ENCODE data around the gene RPL10A. TPM values are rescaled to one million over a fixed set of nuclear protein-coding genes. Genes with fewer than 3 reads are reported as not detected.

Gene RPL10A
- total RNA-seq, 2 donors from 2014 or later, result 585 to 636 TPM

DNA sequence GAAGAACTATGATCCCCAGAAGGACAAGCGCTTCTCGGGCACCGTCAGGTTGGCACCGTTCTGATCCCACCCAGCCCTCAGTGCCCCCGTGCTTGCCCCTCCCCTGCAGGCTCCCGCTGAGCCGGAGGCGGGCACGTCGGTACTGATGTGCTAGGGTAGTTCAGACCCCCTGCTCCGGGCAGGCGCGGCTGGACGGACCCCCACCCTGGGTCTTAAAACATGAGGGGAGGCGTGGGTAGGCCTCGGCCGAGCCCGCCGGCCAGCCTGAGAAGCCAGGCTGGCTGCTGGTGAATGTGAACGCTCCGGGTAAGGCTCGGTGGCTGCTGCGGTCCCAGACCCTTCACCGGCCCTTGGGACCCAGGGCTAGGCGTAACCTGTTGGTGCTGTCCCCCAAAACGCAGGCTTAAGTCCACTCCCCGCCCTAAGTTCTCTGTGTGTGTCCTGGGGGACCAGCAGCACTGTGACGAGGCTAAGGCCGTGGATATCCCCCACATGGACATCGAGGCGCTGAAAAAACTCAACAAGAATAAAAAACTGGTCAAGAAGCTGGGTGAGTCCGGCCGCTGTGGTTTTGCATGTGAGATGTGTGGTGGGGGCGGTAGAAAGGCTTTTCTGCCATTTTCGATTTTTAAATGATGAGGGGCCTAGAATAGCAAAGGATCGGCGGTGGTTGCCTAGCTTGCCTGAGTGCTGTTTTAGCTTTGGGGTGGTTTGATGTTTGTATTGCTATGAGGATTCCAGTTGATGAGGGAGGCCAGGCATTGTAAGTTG lies 964 bp downstream of the RPL10A start:
- TF ChIP-seq, protein P1, sequence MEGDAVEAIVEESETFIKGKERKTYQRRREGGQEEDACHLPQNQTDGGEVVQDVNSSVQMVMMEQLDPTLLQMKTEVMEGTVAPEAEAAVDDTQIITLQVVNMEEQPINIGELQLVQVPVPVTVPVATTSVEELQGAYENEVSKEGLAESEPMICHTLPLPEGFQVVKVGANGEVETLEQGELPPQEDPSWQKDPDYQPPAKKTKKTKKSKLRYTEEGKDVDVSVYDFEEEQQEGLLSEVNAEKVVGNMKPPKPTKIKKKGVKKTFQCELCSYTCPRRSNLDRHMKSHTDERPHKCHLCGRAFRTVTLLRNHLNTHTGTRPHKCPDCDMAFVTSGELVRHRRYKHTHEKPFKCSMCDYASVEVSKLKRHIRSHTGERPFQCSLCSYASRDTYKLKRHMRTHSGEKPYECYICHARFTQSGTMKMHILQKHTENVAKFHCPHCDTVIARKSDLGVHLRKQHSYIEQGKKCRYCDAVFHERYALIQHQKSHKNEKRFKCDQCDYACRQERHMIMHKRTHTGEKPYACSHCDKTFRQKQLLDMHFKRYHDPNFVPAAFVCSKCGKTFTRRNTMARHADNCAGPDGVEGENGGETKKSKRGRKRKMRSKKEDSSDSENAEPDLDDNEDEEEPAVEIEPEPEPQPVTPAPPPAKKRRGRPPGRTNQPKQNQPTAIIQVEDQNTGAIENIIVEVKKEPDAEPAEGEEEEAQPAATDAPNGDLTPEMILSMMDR (IDR thresholded peaks at IDR 0.05), result no peak
- Histone ChIP-seq H3K27me3 (replicated peaks; ENCODE audit: insufficient read depth) (no peaks in the 10 kb centered on the region), H3K9me3 (no peaks in the 10 kb centered on the region), H3K4me3 (peak overlapping the region; percentile 98), H3K4me1 (ENCODE audit: control insufficient read depth in 1 of 2, low read depth in 2 of 2) (peaks cover 0 to 40% of the 10 kb centered on the region in 2 donors), H3K27ac (peak overlapping the region; percentile 87), H3K36me3 (peaks cover 21% of the 10 kb centered on the region)
- ATAC-seq (ENCODE audit: insufficient number of reproducible peaks, low FRiP score, low read depth), result no peak
- no peak for DNase-seq (ENCODE audit: low spot score)

DNA sequence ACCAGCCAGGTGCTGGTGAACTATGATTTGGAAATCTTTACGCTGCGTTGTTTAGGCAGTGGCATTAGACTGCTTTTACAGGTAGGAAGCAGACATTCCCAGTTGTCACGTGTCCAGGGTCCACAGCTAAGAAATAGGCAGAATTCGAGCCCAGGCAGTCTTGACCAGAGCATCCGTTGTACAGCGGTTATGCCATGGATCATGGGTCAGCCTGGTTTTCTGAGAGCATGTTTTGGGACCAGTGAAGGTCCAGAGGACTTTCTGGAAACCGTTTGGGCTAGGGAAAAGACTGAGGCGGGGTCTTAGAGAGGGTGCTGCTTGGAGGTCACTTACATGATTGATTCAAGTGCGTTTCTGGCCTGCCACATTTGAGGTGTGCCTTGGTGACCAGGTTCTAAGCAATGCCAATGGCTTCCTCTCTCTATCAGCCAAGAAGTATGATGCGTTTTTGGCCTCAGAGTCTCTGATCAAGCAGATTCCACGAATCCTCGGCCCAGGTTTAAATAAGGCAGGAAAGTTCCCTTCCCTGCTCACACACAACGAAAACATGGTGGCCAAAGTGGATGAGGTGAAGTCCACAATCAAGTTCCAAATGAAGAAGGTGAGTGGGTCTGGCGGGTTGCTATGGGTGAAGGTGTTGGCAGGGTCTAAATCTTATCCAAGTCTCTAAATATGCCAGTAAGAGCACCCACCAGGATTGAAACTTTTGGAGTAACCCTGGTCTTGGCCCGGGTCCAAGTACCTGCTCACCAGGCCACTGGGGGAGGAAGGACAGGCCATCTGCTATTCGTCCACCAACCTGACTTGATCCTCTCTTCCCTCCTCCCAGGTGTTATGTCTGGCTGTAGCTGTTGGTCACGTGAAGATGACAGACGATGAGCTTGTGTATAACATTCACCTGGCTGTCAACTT lies 1.8 kb downstream of the RPL10A start:
- peaks cover 30% of the 10 kb centered on the region for H3K36me3 ChIP-seq
- peak overlapping the region; percentile 87 for H3K27ac ChIP-seq
- ATAC-seq (ENCODE audit: insufficient number of reproducible peaks, low FRiP score, low read depth) (no peak), DNase-seq (ENCODE audit: low spot score) (no peak)
- peak overlapping the region; percentile 98 for H3K4me3 ChIP-seq
- no peaks in the 10 kb centered on the region for H3K9me3 ChIP-seq
- TF ChIP-seq, protein P1 (IDR thresholded peaks at IDR 0.05), result no peak
- no peaks in the 10 kb centered on the region for H3K27me3 ChIP-seq (replicated peaks; ENCODE audit: insufficient read depth)
- peaks cover 0 to 40% of the 10 kb centered on the region in 2 donors for H3K4me1 ChIP-seq (ENCODE audit: control insufficient read depth in 1 of 2, low read depth in 2 of 2)

DNA sequence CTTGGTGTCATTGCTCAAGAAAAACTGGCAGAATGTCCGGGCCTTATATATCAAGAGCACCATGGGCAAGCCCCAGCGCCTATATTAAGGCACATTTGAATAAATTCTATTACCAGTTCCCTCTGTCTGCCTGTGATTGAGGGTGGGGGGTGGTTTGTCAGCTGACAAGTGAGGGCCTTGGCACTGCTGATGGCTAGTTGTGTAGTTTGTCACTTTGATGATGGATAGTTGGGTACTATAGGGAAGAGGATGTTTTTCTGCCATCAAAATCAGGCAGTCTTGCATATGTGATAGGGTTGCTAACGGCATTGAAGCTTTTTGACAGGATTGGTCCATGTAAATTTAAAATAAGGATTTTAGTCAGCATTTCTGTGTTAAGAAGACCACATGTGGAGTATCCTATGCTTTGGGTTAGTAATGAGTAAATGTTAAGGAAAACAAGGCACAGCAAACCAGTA lies 2.5 kb downstream of the RPL10A start:
- ATAC-seq (ENCODE audit: insufficient number of reproducible peaks, low FRiP score, low read depth), result no peak

DNA sequence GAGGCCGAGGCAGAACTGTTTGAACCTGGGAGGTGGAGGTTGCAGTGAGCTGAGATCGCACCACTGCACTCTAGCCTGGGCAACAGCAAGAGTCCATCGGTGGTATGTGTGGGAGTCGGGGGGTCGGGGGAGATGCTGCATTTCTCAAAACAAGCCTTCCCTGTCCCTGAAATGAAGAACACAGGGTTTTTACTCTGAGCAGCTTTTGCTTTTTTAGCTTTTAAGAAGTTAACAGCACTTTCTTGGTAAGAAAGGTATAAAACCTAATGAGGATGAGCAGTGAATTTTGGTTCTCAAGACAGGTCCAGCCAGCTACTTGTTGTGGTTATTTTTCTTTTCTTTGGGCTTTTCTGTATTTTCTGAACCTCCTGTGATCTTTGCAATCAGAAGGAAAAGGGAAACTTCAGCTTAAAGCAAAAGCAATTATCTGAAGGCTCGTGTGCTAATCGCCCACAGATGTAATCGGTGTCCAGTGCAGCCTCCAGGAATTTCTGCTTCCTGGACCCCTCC lies 3.7 kb downstream of the RPL10A start:
- no peak for ATAC-seq (ENCODE audit: insufficient number of reproducible peaks, low FRiP score, low read depth)
- TF ChIP-seq, protein P1 (IDR thresholded peaks at IDR 0.05), result no peak
- Histone ChIP-seq H3K4me1 (ENCODE audit: control insufficient read depth in 1 of 2, low read depth in 2 of 2) (peaks cover 0 to 40% of the 10 kb centered on the region in 2 donors), H3K36me3 (peaks cover 46% of the 10 kb centered on the region), H3K27me3 (replicated peaks; ENCODE audit: insufficient read depth) (no peaks in the 10 kb centered on the region), H3K27ac (no peak overlapping the region), H3K9me3 (no peaks in the 10 kb centered on the region), H3K4me3 (no peak overlapping the region)
- no peak for DNase-seq (ENCODE audit: low spot score)

More for the DNA sequence above, 2.5 kb downstream of the RPL10A start:
- no peak for DNase-seq (ENCODE audit: low spot score)
- no peak overlapping the region for H3K4me3 ChIP-seq
- TF ChIP-seq, protein P1 (IDR thresholded peaks at IDR 0.05), result no peak
- H3K27ac ChIP-seq, result peak overlapping the region; percentile 87
- peaks cover 36% of the 10 kb centered on the region for H3K36me3 ChIP-seq
- H3K27me3 ChIP-seq (replicated peaks; ENCODE audit: insufficient read depth), result no peaks in the 10 kb centered on the region
- H3K9me3 ChIP-seq, result no peaks in the 10 kb centered on the region
- peaks cover 0 to 40% of the 10 kb centered on the region in 2 donors for H3K4me1 ChIP-seq (ENCODE audit: control insufficient read depth in 1 of 2, low read depth in 2 of 2)

Data from thoracic aorta (tissue), 2 donors.